ENCODE results near the gene PAH.

Gene PAH

DNA sequence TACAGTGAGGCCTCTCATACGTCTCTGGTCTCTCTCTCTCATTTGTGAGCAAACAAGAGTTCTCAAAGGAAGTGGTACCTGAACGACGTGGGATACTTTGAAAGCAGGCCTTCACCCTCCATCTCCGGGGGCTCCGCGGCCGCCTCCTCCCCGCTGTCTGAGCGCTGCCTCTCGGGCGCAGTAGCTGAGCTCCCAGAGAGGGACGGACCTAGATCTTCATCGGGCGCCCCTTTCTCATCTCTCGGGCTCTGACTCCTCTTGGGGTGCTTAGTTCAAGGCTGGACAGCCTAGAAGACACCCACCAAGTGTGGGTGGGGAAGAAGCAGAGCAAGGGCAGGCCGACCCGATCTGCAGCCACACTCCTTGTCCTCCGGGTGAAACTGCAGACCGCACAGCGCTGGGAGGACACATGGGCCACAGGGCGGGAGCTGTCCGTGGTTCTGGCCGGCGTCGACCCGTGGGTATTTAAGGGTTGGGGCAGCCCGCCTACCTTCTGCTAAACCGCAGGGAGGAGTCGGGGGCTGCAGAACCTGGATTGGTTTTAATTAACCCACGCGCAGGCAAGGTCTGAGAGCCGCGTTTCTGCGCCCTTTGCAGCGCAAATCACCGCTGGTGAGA is 92.7 kb downstream of the PAH start:
- no peak for DNase-seq (ENCODE audit: low read depth in 2 of 2)

DNA sequence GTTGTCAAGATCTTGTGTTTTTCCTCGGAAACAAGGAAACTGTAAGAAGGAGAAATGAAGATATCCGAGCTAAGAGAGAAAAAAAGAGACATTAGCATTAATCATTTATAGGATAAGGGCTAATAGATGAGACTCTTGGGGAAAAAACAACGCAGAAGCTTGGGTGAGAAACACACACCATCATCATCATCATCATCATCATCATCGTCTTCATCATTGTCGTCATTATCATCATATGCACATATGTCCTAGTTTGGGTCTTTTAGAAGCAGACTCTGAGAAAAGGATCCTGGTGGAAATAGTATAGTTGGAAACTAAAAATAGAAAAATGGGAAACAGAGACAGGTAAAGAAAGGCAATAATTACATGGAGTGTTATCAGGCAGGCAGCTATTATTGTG is 95.9 kb downstream of the PAH start:
- DNase-seq (ENCODE audit: low read depth in 2 of 2): no peak

DNA sequence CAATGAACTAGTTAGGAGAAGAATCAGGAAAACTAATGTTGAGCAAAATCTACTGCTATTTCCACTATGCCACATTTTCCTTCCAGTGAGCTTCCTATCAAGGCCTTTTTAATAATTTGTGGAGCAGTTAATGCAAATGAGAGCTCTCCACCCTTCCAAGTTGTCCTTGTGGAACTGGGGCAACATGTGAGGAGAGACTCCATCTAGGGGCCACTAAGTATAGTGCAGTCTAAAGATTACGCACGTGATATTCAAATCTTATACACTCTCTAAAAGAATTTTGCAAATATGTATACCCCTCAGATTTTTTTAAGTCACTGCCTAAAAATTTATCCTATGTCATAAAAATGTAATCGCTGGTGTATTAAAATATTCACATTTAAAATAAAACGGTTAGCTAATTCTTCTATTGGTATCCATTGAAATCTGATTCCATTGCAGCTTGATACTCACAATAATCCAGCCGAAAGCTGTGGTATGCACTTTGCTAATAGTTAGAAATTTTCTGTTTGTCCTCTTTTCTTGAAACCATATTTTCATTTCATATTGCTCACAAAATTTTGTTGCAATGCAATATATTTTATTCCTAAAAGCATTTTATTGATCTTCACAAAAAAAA is 100.1 kb downstream of the PAH start:
- no peak for DNase-seq (ENCODE audit: low read depth in 2 of 2)

DNA sequence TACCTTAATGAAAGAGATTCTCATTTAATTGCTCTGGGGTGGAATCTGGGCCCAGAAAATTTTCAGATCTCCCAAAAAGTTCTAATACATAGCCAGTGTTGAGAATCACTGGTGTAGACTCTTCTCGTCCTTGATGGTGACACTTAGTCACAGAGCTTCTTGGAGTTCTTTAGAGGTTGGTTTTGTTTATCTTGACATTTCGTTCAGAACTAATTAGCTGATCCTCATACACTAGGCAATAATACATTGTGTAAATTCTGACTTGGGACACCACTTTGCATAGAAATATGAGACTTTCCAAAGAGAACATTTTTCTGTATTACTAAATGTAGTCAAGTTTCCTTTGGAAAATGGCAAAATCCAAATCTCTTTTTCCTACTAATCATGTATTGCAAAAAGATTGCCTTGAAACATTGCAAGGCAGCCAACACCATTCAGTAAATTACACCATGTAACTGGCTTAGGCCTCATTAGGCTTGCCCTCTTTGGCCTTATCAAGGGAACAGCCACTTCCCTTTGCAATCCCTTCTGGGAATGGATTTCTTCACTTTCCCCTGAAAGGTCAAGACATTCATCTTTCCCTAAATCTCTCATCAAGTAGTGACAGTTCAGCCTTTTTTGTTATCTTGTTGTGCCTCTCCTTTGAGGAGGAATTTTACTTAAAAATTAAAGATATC is 102.2 kb downstream of the PAH start:
- no peak for DNase-seq (ENCODE audit: low read depth in 2 of 2)

DNA sequence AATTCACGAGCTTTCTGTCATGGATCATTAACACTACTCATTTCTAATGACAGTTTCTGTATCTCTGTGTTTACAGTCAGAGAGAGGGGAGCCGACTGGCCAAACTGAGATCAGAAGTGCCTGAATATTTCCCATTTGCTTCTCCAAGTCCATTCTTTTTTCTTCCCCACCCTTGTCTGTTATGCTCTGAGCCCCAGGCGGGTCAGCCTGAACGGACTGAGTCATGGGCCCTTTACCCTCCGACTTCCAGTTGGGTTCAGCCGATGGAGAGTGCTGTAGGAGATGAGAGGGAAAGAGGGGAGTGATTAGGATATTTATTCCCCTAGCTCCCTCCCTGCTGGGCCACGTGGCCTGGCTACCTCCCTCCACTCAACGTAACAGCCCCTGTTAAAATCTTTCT is 104.7 kb downstream of the PAH start:
- no peak for DNase-seq (ENCODE audit: low read depth in 2 of 2)

DNA sequence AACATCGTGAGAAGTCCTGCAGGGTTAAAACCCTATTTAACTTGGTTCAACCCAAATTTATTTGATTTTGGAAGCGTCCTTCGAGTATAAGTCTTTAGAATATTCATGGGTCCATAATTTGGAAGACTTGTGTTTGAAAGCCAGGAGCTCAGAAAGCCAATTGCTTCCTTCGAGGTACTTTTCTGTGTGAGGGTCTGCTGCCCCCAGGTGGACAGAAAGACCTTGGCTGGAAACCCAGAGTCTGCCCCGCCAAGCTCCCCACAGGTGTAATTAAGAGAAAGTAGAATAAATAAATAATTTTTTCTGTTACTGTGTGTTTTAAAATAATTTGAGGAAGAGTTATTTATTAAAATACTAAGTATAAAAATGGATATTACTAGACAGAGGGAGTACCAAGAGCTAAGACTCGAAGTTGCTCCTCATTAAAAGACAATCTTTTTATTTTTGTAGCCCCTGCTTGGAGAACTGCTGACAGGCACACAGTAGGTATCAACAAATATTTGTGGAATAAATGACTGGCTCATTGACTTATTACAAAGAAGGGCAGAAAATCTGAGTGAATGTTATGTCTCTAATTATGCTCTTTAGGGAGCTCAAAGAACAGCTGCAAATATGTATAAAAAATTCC is 105.8 kb downstream of the PAH start:
- no peak for DNase-seq (ENCODE audit: low read depth in 2 of 2)

DNA sequence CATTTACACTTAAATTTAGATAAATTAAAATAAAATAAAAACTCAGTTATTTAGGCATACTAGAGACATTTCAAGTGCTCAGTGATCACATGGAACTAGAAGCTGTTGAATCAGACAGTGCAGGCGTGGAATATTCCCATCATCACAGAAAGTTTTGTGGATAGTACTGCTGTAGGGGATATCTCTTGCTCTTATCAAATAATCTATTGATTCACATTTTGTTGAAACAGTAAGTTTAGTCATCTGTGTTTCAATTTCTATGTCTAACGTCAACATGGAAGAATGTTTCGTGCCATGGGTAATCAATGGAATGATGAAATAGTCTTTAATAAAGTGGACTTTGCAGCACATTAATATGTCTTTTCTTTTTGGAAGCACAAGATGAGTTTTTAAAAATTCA is 108.6 kb downstream of the PAH start:
- DNase-seq (ENCODE audit: low read depth in 2 of 2): no peak

DNA sequence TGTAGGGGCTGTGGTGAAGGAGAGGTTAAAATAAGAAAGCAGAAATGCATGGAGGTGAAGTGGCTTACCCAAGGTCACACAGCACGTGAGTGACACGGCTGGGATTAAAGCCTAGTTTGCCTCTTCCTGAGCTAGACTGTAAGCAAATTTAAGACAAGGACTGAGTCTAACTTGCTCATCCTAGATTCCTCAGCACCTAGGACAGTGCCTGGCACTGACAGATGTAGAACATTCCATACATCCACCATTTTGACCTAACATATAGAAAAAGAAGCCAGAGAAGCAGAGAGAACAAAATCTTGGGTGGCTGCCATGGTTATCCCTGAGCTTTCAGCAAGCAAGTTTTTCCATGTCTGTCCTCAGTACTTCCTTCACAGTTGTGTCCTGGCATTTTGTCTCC is 110.5 kb downstream of the PAH start:
- no peak for DNase-seq (ENCODE audit: low read depth in 2 of 2)

DNA sequence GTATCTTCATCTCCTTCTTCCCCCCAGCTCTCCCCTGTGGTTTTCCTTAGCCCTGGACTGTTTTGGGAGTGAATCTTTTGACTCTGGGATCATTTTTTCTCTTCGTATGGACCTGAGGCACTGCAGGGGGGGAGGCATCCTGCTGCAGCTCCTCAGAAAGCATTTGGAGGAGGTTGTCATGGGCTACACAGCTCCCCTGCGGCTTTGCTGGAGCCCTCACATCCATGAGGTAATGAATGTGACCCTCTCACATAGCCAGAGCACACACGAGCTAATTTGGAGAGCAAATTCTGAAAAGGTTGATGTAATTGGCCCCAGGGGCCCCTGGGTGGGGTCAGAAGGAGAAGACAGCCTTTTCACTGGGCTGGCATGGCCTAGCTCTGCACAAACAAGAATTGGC is 110.9 kb downstream of the PAH start:
- no peak for DNase-seq (ENCODE audit: low read depth in 2 of 2)

DNA sequence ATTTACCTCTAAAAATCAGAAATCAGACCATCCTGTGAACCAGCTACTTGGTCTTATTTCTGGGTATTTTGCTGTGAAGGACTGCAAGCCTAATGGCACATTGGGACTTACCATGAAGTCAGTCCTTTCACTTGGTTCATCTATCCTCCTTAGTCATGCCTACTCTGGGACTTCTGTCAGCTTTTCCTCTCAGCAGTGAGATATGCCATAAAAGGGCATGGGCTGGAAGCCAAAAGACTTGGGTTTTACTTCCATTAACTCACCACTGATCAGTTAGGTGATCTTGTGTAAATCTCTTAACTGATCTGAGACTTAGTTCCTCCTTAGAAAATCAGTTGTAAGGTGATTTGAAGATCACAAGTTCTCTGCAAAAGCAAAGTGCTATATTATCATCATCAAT is 116.5 kb downstream of the PAH start:
- no peak for DNase-seq (ENCODE audit: low read depth in 2 of 2)

DNA sequence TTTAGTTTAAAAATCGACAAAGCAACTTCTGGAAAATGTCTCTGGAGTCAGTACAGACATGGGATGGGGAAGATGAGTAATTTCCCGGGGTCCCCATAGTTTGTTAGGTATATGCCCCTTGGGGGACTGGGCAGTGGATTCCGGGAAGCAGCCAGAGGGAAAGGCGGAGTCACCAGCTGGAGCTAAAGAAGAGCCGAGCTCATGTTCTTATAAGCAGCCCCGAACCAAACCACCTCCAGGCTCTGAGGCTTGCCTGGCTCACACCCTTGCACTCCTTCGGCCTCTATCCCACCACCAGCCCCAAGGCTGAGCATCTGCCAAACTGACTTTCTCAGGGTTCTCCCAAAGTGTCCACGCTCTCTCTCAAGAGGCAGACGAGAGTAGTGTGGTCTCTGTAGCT is 117.8 kb downstream of the PAH start:
- DNase-seq (ENCODE audit: low read depth in 2 of 2): no peak

DNA sequence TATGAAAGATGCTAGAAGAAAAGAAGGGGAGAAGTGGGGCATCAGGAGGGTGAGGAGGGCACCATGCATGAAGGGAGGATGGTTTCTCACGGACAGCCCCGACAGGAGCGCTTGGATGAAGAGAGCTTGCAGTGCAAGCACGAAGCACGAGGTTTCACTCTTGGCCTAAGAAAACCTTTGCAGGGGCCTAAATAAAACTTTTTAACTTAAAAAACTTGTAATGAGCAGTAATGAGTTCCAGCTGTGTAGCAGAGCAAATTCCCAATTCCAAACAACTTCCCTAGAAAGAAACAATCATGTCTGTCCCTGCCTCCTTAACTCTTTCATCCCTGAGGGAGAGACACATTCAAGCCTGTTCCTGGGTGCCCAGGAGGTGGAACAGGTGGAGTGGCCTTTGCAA is 119.5 kb downstream of the PAH start:
- no peak for DNase-seq (ENCODE audit: low read depth in 2 of 2)

DNA sequence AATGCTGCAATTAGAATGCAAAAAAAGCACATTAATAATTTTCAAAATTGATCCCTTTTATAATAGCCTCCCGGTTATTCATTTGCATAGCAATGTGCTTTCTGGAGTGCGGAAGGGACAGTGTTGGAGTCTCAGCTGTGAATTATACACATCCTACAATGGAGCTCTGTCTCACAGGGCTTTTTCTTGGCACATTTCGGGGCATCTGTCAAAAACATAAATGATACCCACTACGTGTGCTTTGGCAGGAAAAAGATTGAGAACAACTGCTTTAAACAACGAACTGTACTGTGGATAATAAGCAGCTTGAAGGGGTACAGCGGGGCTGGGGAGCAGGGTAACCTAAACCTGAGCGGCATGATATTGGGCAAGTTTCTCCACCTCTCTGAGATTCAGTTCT is 123.1 kb downstream of the PAH start:
- DNase-seq (ENCODE audit: low read depth in 2 of 2): no peak

All from stimulated activated CD8-positive, alpha-beta memory T cell treated with anti-CD3 and anti-CD28 coated beads, Interleukin-15, amount 100 ng/mL, for 48 hours (primary cell).